Thyroid gland (tissue), 4 donors: Measurements from ENCODE around the gene SEH1L.

ENCODE experiments used
- CTCF ChIP-seq, 6 experiments: fragments of 200-600 bp in 3 of 6; fragments of 450-650 bp in 3 of 6; sonication (generic) in 3 of 6; IDR thresholded peaks; one replicate each; pipeline ENCODE4 v1.5.1; 2016 to 2019; ENCODE audit warnings: antibody characterized with exemption in 6 of 6, mild to moderate bottlenecking in 2 of 6, inconsistent platforms in 1 of 6, moderate library complexity in 1 of 6
- POLR2A ChIP-seq, 2 donors: fragments of 450-650 bp; IDR thresholded peaks; one replicate each; pipeline ENCODE4 v1.6.1; 2017; ENCODE audit warnings: antibody characterized with exemption in 2 of 2, mild to moderate bottlenecking in 2 of 2, moderate library complexity in 1 of 2

GRCh38 chr18:13022644-13023043 is 74.8 kb downstream of the SEH1L start:
- no peak for TF ChIP-seq CTCF (IDR thresholded peaks at IDR 0.05)
- no peak for TF ChIP-seq POLR2A (IDR thresholded peaks at IDR 0.05)
